Trophoblast cell (in vitro differentiated cells and primary cell): Measurements from ENCODE around the gene ZNF672.
A peak's percentile ranks its signal among the peaks of the same experiment; 100 is the strongest.

Source experiments
- DNase-seq, 2 donors: peaks; one replicate each; pipeline ENCODE4 v3.0.0-alpha.2; 2016
- H2AFZ ChIP-seq: 2 replicates; pipeline ENCODE4 v1.6.1; 2013; ENCODE audit warnings: low read length, moderate library complexity, mild to moderate bottlenecking; ENCODE audit not compliant: insufficient read depth, poor library complexity
- H2AK5ac ChIP-seq: 2 replicates; pipeline ENCODE4 v1.6.1; 2013; ENCODE audit warnings: mild to moderate bottlenecking, low read length
- H2BK120ac ChIP-seq: 2 replicates; pipeline ENCODE4 v1.6.1; 2013; ENCODE audit warnings: low read length, mild to moderate bottlenecking, moderate library complexity; ENCODE audit not compliant: insufficient read depth, poor library complexity
- H2BK12ac ChIP-seq: 2 replicates; pipeline ENCODE4 v1.6.1; 2013; ENCODE audit warnings: mild to moderate bottlenecking, low read length, moderate library complexity
- H2BK5ac ChIP-seq: 2 replicates; pipeline ENCODE4 v1.6.1; 2013; ENCODE audit warnings: low read length, low read depth, moderate library complexity, mild to moderate bottlenecking; ENCODE audit not compliant: poor library complexity
- H3K14ac ChIP-seq: 2 replicates; pipeline ENCODE4 v1.6.1; 2013; ENCODE audit warnings: mild to moderate bottlenecking, low read length
- H3K18ac ChIP-seq: 2 replicates; pipeline ENCODE4 v1.6.1; 2013; ENCODE audit warnings: mild to moderate bottlenecking, low read length
- H3K23ac ChIP-seq: 2 replicates; pipeline ENCODE4 v1.6.1; 2013; ENCODE audit warnings: low read length
- H3K27ac ChIP-seq: 2 replicates; pipeline ENCODE4 v1.5.1; 2013; ENCODE audit warnings: low read depth, mild to moderate bottlenecking, inconsistent platforms, low read length, moderate library complexity
- H3K27me3 ChIP-seq: 2 replicates; pipeline ENCODE4 v1.6.1; 2013; ENCODE audit warnings: inconsistent platforms, mild to moderate bottlenecking, low read length, moderate library complexity; ENCODE audit not compliant: insufficient read depth
- H3K36me3 ChIP-seq, 2 experiments: 1 replicate in 1 of 2; 2 replicates in 1 of 2; pipeline ENCODE4 v1.6.1; 2013; ENCODE audit warnings: low read length in 2 of 2, mild to moderate bottlenecking in 2 of 2, moderate library complexity in 1 of 2; ENCODE audit not compliant: insufficient read depth in 2 of 2, control insufficient read depth in 1 of 2
- H3K4ac ChIP-seq: 2 replicates; pipeline ENCODE4 v1.6.1; 2013; ENCODE audit warnings: low read depth, mild to moderate bottlenecking, low read length, moderate library complexity
- H3K4me1 ChIP-seq, 2 experiments: 1 replicate in 1 of 2; 2 replicates in 1 of 2; pipeline ENCODE4 v1.6.1; 2013; ENCODE audit warnings: low read length in 2 of 2, mild to moderate bottlenecking in 2 of 2, moderate library complexity in 1 of 2; ENCODE audit not compliant: insufficient read depth in 2 of 2, control insufficient read depth in 1 of 2
- H3K4me2 ChIP-seq: 2 replicates; pipeline ENCODE4 v1.6.1; 2013; ENCODE audit warnings: inconsistent platforms, mild to moderate bottlenecking, low read length, moderate library complexity
- H3K4me3 ChIP-seq: 2 replicates; pipeline ENCODE4 v1.5.1; 2013; ENCODE audit warnings: mild to moderate bottlenecking, low read depth, low read length, inconsistent platforms
- H3K79me1 ChIP-seq: one replicate; pipeline ENCODE4 v1.6.1; 2013; ENCODE audit warnings: low read length
- H3K79me2 ChIP-seq: 2 replicates; pipeline ENCODE4 v1.6.1; 2013; ENCODE audit warnings: low read length, mild to moderate bottlenecking; ENCODE audit not compliant: control insufficient read depth, insufficient read depth, poor library complexity
- H3K9ac ChIP-seq: 2 replicates; pipeline ENCODE4 v1.6.1; 2013; ENCODE audit warnings: mild to moderate bottlenecking, low read length
- H3K9me3 ChIP-seq: 2 replicates; pipeline ENCODE4 v1.6.1; 2013; ENCODE audit warnings: low read depth, mild to moderate bottlenecking, control low read depth, inconsistent platforms, low read length; ENCODE audit not compliant: insufficient read depth
- H4K12ac ChIP-seq: 2 replicates; pipeline ENCODE4 v1.6.1; 2013; ENCODE audit warnings: low read depth, mild to moderate bottlenecking, low read length, moderate library complexity
- H4K8ac ChIP-seq: 2 replicates; pipeline ENCODE4 v1.6.1; 2013; ENCODE audit warnings: low read depth, mild to moderate bottlenecking, low read length, moderate library complexity
- H4K91ac ChIP-seq: one replicate; pipeline ENCODE4 v1.6.1; 2013; ENCODE audit warnings: low read depth, mild to moderate bottlenecking, low read length, moderate library complexity
- WGBS: extraction: QIAGEN DNeasy Blood & Tissue Kit; methylation state at CpG from one replicate; pipeline ENCODE4 v1.1.7; 2013; ENCODE audit warnings: missing lambda C conversion rate; ENCODE audit not compliant: insufficient read length, insufficient coverage; ENCODE audit errors: extremely low coverage; 5-methylcytosine and 5-hydroxymethylcytosine counted together

The ZNF672 gene

DNA sequence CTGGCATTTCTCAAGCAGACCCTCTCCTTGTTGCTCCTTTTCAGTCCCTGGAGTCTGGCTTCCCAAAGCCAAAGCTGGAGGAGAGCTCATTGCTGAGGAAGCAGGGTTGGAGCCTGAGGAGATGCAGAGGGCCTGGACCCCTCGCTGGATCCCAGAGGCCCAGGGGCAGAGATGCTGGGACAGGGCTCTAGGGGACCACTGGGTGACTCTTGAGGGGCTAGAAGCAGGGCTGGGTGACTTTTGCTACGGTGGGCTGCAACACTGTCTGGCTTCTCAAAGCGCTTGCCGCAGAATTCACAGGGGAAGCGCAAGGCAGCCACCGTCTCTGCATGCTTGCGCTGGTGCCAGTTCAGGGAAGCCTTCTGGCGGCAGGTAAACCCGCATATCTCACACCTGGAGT lies 12.1 kb downstream of the ZNF672 start:
- H3K9ac ChIP-seq = no peak overlapping the region
- no peak overlapping the region for H3K4me2 ChIP-seq
- H2BK120ac ChIP-seq = no peak overlapping the region
- peak in 1 of 2 donors; percentile 15 for DNase-seq
- H3K27me3 ChIP-seq = no peaks in the 10 kb centered on the region
- no peaks in the 10 kb centered on the region for H3K9me3 ChIP-seq
- H4K91ac ChIP-seq = no peak overlapping the region
- no peak overlapping the region for H3K23ac ChIP-seq
- peak overlapping the region; percentile 27 for H3K4me3 ChIP-seq
- no peak overlapping the region for H2AK5ac ChIP-seq
- no peak overlapping the region for H3K14ac ChIP-seq
- no peak overlapping the region for H2BK5ac ChIP-seq
- peaks cover 14 to 15% of the 10 kb centered on the region in 2 experiments for H3K4me1 ChIP-seq
- no peaks in the 10 kb centered on the region for H3K79me1 ChIP-seq
- H3K79me2 ChIP-seq = no peaks in the 10 kb centered on the region
- H3K27ac ChIP-seq = no peak overlapping the region
- H2AFZ ChIP-seq = no peak overlapping the region
- no peak overlapping the region for H4K8ac ChIP-seq
- H3K36me3 ChIP-seq = peaks cover 53 to 75% of the 10 kb centered on the region in 2 experiments
- H3K18ac ChIP-seq = no peak overlapping the region
- no peak overlapping the region for H2BK12ac ChIP-seq
- no peak overlapping the region for H4K12ac ChIP-seq
- no CpG with 5 or more reads among the region's 9 CpGs for WGBS
- H3K4ac ChIP-seq = no peak overlapping the region

DNA sequence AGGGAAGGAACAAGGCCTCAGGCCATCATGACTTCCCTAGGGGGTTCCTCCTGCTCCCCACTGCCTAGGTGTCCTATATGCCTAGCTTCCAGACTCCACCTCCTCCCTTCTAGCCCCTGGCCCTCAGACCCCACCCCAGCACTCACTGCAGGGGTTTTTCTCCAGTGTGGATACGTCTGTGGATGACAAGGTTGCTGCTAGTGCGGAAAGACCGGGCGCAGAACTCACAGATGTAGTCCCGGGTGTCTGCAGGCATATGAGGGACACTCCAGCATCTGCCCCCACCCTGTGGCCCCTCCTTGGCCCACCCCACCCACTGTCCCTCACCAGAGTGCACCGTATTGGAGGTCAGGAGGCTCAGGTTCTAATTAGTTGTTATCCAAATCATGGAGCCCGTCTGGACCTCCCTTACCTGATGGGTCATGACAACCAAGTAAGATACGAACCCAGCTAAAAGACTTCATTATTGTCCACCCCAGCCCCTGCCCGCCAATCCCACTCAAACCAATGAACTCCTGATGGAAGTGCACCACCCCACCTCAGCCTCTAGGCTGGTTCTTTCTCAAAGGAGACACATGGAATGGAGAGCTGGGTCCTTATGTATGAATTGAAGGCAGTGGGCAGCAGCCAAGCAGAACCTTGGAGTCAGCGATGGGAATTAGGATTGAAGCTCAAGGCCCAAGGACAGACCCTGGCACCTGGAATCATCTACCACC lies 12.7 kb downstream of the ZNF672 start:
- Histone ChIP-seq H3K27me3 (no peaks in the 10 kb centered on the region), H3K79me2 (no peaks in the 10 kb centered on the region), H2AK5ac (no peak overlapping the region), H3K79me1 (no peaks in the 10 kb centered on the region), H4K8ac (no peak overlapping the region), H3K23ac (no peak overlapping the region), H3K4ac (no peak overlapping the region), H2BK120ac (no peak overlapping the region), H4K91ac (no peak overlapping the region), H3K9ac (no peak overlapping the region), H3K4me3 (peak overlapping the region; percentile 27), H2AFZ (no peak overlapping the region), H3K36me3 (peaks cover 56 to 77% of the 10 kb centered on the region in 2 experiments), H2BK12ac (no peak overlapping the region), H3K18ac (no peak overlapping the region), H3K4me2 (no peak overlapping the region), H4K12ac (no peak overlapping the region), H2BK5ac (no peak overlapping the region), H3K4me1 (peaks cover 14 to 15% of the 10 kb centered on the region in 2 experiments), H3K14ac (no peak overlapping the region), H3K27ac (no peak overlapping the region), H3K9me3 (no peaks in the 10 kb centered on the region)
- WGBS = no CpG with 5 or more reads among the region's 10 CpGs
- DNase-seq = no peak

- H3K4me2 ChIP-seq = no peak overlapping the region
- no peak overlapping the region for H3K14ac ChIP-seq
- H3K23ac ChIP-seq = no peak overlapping the region
- H2BK120ac ChIP-seq = no peak overlapping the region
- H3K27me3 ChIP-seq = no peaks in the 10 kb centered on the region
- no CpG with 5 or more reads among the region's 2 CpGs for WGBS
- H3K4ac ChIP-seq = no peak overlapping the region
- peaks cover 14 to 15% of the 10 kb centered on the region in 2 experiments for H3K4me1 ChIP-seq
- H2AFZ ChIP-seq = no peak overlapping the region
- no peak overlapping the region for H3K4me3 ChIP-seq
- no peaks in the 10 kb centered on the region for H3K9me3 ChIP-seq
- no peak for DNase-seq
- no peak overlapping the region for H3K27ac ChIP-seq
- H2BK12ac ChIP-seq = no peak overlapping the region
- no peak overlapping the region for H3K9ac ChIP-seq
- no peaks in the 10 kb centered on the region for H3K79me1 ChIP-seq
- no peak overlapping the region for H3K18ac ChIP-seq
- H2AK5ac ChIP-seq = no peak overlapping the region
- H2BK5ac ChIP-seq = no peak overlapping the region
- H4K12ac ChIP-seq = no peak overlapping the region
- no peak overlapping the region for H4K91ac ChIP-seq
- peaks cover 57 to 76% of the 10 kb centered on the region in 2 experiments for H3K36me3 ChIP-seq
- no peak overlapping the region for H4K8ac ChIP-seq
- no peaks in the 10 kb centered on the region for H3K79me2 ChIP-seq
These were observed 13.4 kb downstream of the ZNF672 start for GRCh38 chr1:248851390-248851789.

DNA sequence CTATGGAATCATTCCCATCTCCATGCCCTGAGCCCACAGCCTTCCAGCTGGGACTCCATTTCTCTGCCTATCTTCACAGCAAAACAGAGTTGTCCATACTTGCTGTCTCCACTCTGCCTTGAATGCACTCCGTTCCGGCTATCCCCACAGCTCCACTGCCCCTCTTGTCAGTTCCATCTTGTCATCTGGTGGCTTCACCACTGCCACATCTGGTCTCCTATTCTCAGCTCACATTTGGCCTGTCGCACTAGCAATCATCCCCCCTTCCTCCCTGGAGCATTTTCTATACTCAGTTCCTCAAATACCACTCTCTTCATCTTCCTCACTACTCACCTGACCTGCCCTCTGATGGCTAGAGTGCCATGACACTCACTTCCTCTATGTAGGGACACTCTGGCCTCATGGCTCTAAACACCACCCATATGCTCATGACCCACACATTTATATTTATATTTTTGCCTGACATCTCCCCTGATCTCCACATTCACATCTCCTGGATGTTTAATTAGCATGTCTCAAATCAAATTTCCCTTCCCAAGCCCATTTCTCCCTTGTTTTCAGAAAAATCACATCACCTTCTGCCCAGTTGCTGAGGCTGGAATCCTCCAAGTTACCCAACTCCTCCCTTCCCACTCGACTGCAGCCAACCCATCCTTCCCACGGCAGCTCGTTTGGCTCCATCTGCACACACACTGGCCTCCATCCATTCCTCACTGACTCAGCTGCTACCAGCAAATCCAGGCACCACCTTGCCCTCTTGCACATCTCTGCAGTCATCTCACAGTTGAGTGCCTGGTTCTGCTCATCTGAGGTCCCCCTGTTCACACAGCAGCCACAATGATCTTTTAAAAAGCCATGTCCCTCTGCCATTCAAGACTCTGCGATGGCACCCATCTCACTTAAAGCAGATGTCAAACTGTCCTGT lies 14.7 kb downstream of the ZNF672 start:
- Histone ChIP-seq H3K18ac (no peak overlapping the region), H2AFZ (no peak overlapping the region), H3K79me1 (peaks cover 4% of the 10 kb centered on the region), H2BK12ac (no peak overlapping the region), H3K4ac (no peak overlapping the region), H2AK5ac (no peak overlapping the region), H3K27me3 (no peaks in the 10 kb centered on the region), H4K8ac (no peak overlapping the region), H2BK5ac (no peak overlapping the region), H3K36me3 (peaks cover 44 to 63% of the 10 kb centered on the region in 2 experiments), H3K4me1 (peaks cover 21 to 22% of the 10 kb centered on the region in 2 experiments), H4K91ac (no peak overlapping the region), H3K79me2 (peaks cover 3% of the 10 kb centered on the region), H4K12ac (no peak overlapping the region), H2BK120ac (no peak overlapping the region), H3K14ac (no peak overlapping the region), H3K4me3 (no peak overlapping the region), H3K9ac (no peak overlapping the region), H3K4me2 (no peak overlapping the region), H3K9me3 (no peaks in the 10 kb centered on the region), H3K27ac (no peak overlapping the region), H3K23ac (no peak overlapping the region)
- WGBS = no CpG with 5 or more reads among the region's 7 CpGs
- no peak for DNase-seq
